ENCODE measurements around the gene SNRPE. TPM values are rescaled to one million over a fixed set of nuclear protein-coding genes. Genes with fewer than 3 reads are reported as not detected.

SNRPE gene
- total RNA-seq, 2 experiments from 2014 or later, result 167 to 209 TPM

DNA sequence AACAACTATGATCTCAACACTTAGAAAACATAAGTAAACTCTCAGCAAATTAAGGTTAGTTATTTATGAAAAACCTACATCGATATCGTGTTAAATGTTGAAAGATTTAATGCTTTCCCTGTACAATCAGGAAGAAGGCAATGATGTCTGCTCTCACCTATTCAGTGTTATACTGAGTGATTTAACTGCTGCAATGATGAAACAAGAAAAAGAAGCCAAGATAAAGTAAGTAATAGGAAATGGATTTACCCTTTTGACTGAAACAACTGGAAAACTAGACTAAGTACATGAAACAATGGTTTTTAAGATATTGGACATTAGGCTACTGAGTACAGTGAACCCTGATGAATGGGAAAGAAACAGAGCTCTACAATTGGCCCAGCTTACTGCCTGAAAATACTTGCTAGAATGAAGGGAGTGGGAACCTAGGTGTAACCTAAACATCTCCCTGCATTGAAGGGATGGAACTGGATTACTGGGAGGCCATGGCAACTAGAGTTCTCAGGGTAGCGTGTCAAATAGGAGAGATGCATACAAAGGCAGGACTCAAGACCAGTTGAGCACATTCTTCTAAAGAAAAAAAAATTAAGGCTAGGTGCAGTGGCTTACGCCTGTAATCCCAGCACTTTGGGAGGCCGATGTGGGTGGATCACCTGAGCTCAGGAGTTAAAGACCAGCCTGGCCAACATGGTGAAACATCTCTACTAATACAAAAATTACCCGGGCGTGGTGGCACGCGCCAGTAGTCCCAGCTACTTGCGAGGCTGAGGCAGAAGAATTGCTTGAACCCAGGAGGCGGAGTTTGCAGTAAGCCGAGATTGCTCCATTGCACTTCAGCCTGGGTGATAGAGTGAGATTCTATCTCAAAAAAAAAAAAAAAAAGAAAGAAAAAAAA, 37.3 kb downstream of the SNRPE start:
- no peak overlapping the region for H3K27ac Mint-ChIP-seq
- H3K36me3 Mint-ChIP-seq, result peaks cover 6% of the 10 kb centered on the region
- peaks cover 5% of the 10 kb centered on the region for H3K9me3 Mint-ChIP-seq (ENCODE audit: low read depth)
- DNase-seq (no peak), ATAC-seq (no peak)
- CTCF ChIA-PET, result interaction anchor here (0.6 to 0.7 kb wide), 3 partner anchors 16 to 162 kb away, joined by 3 read pairs; no protein-coding TSS in a partner anchor
- no peak overlapping the region for H3K4me3 Mint-ChIP-seq
- no peaks in the 10 kb centered on the region for H3K4me1 Mint-ChIP-seq
- H3K27me3 Mint-ChIP-seq, result no peaks in the 10 kb centered on the region

DNA sequence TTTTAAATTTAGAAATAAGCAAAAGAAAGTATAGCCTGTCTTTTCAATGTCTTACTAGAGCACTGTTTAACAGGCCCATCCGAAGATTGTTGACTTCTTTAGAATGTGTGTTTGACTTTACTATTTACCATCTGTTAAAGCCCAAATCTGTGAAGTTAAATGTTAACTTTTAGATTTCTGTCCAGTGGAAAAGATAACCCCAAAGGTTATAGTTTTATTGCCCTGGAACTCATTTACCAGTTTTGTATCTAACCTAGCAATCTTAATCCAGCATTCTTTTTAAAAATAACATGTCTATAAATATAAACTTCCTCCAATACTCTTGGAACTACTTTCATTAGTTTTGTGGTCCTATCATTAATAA, 37.9 kb downstream of the SNRPE start:
- H3K4me3 Mint-ChIP-seq, result no peak overlapping the region
- no peaks in the 10 kb centered on the region for H3K4me1 Mint-ChIP-seq
- H3K36me3 Mint-ChIP-seq, result peaks cover 4% of the 10 kb centered on the region
- H3K9me3 Mint-ChIP-seq (ENCODE audit: low read depth), result peaks cover 4% of the 10 kb centered on the region
- no peak overlapping the region for H3K27ac Mint-ChIP-seq
- no peak for DNase-seq
- H3K27me3 Mint-ChIP-seq, result no peaks in the 10 kb centered on the region
- ATAC-seq, result no peak
- CTCF ChIA-PET, result interaction anchor here (0.6 to 0.7 kb wide), 2 partner anchors 16 to 161 kb away, joined by 3 read pairs; no protein-coding TSS in a partner anchor

DNA sequence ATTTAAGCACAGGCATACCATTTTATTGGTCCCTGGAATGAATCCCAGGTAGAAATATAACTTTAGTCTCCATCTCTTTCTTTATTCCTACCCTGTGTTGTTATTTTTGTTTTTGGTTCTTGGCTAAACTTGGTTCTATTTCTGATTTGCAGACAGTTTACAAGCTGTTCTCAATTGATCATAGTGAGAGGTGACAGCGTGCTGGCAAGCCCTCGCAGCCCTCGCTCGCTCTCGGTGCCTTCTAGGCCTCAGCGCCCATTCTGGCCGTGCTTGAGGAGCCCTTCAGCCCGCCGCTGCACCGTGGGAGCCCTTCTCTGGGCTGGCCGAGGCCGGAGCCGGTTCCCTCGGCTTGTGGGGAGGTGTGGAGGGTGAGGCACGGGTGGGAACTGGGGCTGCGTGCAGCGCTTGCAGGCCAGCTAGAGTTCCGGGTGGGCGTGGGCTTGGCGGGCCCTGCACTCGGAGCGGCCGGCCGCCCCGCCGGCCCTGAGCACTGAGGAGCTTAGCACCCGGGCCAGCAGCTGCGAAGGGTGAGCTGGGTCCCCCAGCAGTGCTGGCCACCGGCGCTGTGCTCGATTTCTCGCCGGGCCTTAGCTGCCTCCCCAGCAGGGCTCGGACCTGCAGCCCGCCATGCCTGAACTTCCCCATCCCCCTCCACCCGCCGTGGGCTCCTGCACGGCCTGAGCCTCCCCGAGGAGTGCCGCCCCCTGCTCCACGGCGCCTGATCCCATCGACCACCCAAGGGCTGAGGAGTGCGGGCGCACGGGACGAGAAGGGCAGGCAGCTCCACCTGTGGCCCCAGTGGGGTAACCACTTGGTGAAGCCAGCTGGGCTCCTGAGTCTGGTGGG, 38.7 kb downstream of the SNRPE start:
- no peaks in the 10 kb centered on the region for H3K9me3 Mint-ChIP-seq (ENCODE audit: low read depth)
- no peaks in the 10 kb centered on the region for H3K36me3 Mint-ChIP-seq
- ATAC-seq (no peak), DNase-seq (no peak)
- H3K27me3 Mint-ChIP-seq, result no peaks in the 10 kb centered on the region
- CTCF ChIA-PET, result no interaction called here
- no peaks in the 10 kb centered on the region for H3K4me1 Mint-ChIP-seq
- H3K27ac Mint-ChIP-seq, result no peak overlapping the region
- no peak overlapping the region for H3K4me3 Mint-ChIP-seq

DNA sequence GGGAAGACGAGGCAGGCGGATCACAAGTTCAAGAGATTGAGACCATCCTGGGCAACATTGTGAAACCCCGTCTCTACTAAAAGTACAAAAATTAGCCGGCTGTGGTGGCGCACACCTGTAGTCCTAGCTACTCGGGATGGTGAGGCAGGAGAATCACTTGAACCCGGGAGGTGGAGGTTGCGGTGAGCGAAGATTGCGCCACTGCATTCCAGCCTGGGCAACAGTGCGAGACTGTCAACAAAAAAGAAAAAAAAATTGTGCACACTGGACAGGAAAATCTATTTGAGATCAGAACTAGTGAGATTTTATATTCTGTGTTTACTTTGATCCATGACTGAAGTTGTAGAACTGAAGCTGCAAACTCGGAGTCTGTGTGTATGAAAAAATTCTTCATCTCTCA, 40.2 kb downstream of the SNRPE start:
- Mint-ChIP-seq H3K4me3 (no peak overlapping the region), H3K9me3 (ENCODE audit: low read depth) (no peaks in the 10 kb centered on the region), H3K4me1 (no peaks in the 10 kb centered on the region), H3K27ac (no peak overlapping the region), H3K27me3 (peaks cover 4% of the 10 kb centered on the region), H3K36me3 (no peaks in the 10 kb centered on the region)
- DNase-seq (no peak), ATAC-seq (no peak)
- CTCF ChIA-PET, result no interaction called here

DNA sequence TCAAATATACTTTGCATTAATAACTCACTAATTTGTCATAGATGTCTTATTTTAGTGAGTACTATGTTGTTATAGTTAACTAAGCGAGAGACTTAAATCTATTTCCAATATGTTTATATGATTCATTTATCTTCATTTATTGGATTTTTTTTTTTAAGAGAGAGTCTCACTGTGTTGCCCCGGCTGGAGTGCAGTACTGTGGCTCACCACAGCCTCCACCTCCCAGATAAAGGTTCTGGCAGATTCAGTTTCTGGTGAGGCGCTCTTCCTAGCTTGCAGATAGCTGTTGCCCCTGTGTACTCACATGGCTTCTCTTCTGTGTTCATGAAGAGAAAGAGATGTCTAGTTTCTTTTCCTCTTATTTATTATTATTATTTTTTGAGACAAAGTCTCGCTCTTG, 43.9 kb downstream of the SNRPE start:
- peaks cover 4% of the 10 kb centered on the region for H3K27me3 Mint-ChIP-seq
- H3K4me3 Mint-ChIP-seq, result no peak overlapping the region
- no peaks in the 10 kb centered on the region for H3K36me3 Mint-ChIP-seq
- ATAC-seq, result no peak
- no peaks in the 10 kb centered on the region for H3K4me1 Mint-ChIP-seq
- H3K27ac Mint-ChIP-seq, result no peak overlapping the region
- no peak for DNase-seq
- H3K9me3 Mint-ChIP-seq (ENCODE audit: low read depth), result no peaks in the 10 kb centered on the region
- CTCF ChIA-PET, result no interaction called here

DNA sequence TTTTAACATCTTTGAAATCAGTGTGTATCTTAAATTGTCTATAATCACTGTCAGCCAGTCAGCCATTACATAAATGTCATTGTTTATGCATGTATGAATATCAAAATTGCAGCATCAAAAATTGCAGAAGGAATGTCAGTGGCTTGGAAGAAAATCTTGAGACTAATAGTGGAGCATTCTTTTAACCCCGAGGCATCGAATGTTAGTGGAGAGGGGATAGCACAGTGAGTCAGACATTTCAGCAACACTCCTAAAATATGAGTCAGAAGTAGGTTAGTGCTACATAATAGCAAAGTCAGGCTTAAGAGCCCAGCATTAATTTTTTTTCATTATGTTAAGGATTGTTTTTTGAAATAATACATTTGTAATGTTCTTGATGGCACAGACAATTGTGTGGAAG, 45.5 kb downstream of the SNRPE start:
- CTCF ChIA-PET, result no interaction called here
- H3K27me3 Mint-ChIP-seq, result peaks cover 7% of the 10 kb centered on the region
- DNase-seq (no peak), ATAC-seq (no peak)
- no peak overlapping the region for H3K4me3 Mint-ChIP-seq
- H3K9me3 Mint-ChIP-seq (ENCODE audit: low read depth), result no peaks in the 10 kb centered on the region
- H3K4me1 Mint-ChIP-seq, result no peaks in the 10 kb centered on the region
- H3K27ac Mint-ChIP-seq, result no peak overlapping the region
- H3K36me3 Mint-ChIP-seq, result no peaks in the 10 kb centered on the region

DNA sequence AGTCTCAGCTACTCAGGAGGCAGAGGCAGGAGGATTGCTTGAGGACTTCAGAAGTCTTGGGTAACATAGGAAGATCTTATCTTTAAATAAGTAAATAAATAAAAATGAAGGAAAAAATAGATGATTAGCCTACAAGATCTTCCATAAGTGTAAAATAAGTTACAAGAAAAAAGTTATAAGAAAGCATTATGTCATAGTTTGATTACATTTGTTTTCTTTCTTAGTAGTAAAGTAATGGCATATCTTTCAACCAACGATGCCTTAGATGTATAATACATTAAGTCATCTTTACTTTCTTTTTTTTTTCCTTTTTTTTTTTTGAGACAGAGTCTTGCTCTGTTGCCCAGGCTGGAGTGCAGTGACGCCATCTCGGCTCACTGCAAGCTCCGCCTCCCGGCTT, 46.5 kb downstream of the SNRPE start:
- Mint-ChIP-seq H3K9me3 (ENCODE audit: low read depth) (no peaks in the 10 kb centered on the region), H3K4me1 (no peaks in the 10 kb centered on the region), H3K27me3 (peaks cover 8% of the 10 kb centered on the region), H3K4me3 (no peak overlapping the region), H3K36me3 (no peaks in the 10 kb centered on the region), H3K27ac (no peak overlapping the region)
- DNase-seq (no peak), ATAC-seq (no peak)
- CTCF ChIA-PET, result no interaction called here

DNA sequence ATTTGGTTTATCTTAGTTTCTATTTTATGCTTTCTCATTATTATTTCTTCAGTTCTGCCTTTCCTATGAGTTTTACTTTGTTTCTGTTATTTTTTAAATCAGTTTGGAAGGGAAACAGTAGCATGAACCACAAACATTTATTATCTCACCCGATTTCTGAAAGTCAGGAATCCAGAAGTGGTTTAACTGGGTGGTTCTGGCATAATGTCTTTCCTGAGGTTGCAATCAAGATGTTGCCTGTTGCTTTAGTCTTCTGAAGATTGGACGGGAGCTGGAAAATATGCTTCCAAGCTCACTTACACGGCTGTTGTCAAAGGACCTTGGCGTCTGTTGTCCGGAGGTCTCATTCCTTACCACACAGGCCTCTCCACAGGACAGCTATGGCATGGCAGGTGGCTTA, 50.4 kb downstream of the SNRPE start:
- peaks cover 2% of the 10 kb centered on the region for H3K4me1 Mint-ChIP-seq
- no peak for ATAC-seq
- H3K4me3 Mint-ChIP-seq, result no peak overlapping the region
- no peaks in the 10 kb centered on the region for H3K9me3 Mint-ChIP-seq (ENCODE audit: low read depth)
- H3K36me3 Mint-ChIP-seq, result no peaks in the 10 kb centered on the region
- CTCF ChIA-PET, result no interaction called here
- H3K27ac Mint-ChIP-seq, result no peak overlapping the region
- no peak for DNase-seq
- H3K27me3 Mint-ChIP-seq, result peaks cover 8% of the 10 kb centered on the region

DNA sequence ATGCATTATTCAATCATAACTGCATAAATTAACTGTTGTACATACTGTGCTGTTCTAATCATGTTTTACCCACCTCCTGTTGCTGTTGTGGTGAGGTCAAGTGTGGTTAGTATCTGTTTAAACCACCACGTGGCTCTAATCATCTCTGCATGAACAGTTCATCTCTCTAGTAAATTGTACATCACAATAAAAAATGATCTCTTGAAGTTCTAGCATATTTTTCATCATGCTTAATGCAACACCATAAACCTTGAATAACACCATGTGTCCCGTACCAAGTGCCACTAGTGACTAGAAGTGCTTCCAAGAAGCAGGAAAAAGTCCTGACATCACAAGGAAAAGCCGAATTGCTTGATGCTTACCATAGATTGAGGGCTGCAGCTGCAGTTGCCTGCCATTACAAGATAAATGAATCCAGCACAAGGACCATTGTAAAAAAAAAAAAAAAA, 51.7 kb downstream of the SNRPE start:
- no peak for ATAC-seq
- Mint-ChIP-seq H3K27me3 (peaks cover 8% of the 10 kb centered on the region), H3K4me3 (no peak overlapping the region), H3K36me3 (no peaks in the 10 kb centered on the region), H3K9me3 (ENCODE audit: low read depth) (no peaks in the 10 kb centered on the region), H3K4me1 (peaks cover 2% of the 10 kb centered on the region), H3K27ac (no peak overlapping the region)
- CTCF ChIA-PET, result no interaction called here
- DNase-seq, result no peak

DNA sequence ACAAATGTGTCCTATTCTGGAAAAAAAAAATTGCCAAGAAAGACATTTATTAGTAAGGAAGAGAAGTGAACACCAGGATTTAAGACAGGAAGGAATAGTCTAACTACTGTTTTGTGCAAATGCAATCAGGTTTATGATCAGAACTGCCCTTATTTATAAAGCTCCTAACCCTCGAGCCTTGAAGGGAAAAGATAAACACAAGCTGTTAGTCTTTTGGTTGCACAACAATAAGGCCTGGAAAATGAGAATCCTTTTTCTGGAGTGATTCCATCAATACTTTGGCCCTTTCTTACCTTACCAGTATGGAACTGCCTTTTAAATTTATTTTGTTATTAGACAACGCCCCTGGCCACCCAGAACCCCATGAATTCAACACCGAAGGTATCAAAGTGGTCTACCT, 52.9 kb downstream of the SNRPE start:
- peaks cover 2% of the 10 kb centered on the region for H3K4me1 Mint-ChIP-seq
- no peak overlapping the region for H3K4me3 Mint-ChIP-seq
- H3K27me3 Mint-ChIP-seq, result peaks cover 8% of the 10 kb centered on the region
- CTCF ChIA-PET, result no interaction called here
- DNase-seq (no peak), ATAC-seq (no peak)
- no peaks in the 10 kb centered on the region for H3K9me3 Mint-ChIP-seq (ENCODE audit: low read depth)
- H3K27ac Mint-ChIP-seq, result no peak overlapping the region
- no peaks in the 10 kb centered on the region for H3K36me3 Mint-ChIP-seq

DNA sequence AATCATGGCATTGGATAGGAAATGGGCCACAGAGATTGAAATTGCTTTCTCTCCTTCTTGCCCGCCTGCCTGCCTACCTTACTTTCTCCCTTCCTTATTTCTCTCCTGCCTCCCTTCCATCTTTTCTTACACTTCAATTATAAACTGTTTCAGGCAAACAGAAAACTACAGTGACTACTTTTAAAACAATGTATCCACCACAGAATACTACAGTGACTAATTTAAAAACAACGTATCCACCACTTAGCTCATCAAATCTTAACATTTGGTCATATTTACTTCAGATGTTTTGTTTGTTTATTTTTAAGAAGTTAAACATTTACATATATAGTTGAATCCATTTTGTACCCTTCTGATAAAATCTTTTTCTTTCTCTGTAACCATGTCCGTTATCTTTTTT, 54.4 kb downstream of the SNRPE start:
- H3K27ac Mint-ChIP-seq, result no peak overlapping the region
- DNase-seq (no peak), ATAC-seq (no peak)
- peaks cover 8% of the 10 kb centered on the region for H3K27me3 Mint-ChIP-seq
- no peaks in the 10 kb centered on the region for H3K36me3 Mint-ChIP-seq
- H3K9me3 Mint-ChIP-seq (ENCODE audit: low read depth), result no peaks in the 10 kb centered on the region
- CTCF ChIA-PET, result no interaction called here
- H3K4me1 Mint-ChIP-seq, result peaks cover 2% of the 10 kb centered on the region
- H3K4me3 Mint-ChIP-seq, result no peak overlapping the region

DNA sequence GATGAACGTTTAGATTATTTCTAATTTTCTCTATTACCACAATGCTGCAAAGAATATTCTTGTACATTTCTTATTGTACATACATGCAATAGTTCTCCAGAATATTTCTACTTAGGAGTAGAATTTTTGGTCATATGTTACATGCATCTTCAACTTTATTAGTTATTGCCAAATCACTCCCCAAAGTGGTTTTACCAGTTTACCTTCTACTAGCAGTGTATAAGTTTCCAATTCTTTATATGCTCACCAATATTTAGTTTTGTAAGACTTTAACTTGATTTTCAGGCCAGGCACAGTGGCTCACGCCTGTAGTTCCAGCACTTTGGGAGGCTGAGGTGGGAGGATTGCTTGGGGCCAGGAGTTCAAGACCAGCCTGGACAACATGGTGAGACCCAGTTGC, 55.4 kb downstream of the SNRPE start:
- Mint-ChIP-seq H3K4me3 (no peak overlapping the region), H3K36me3 (no peaks in the 10 kb centered on the region), H3K4me1 (peaks cover 2% of the 10 kb centered on the region), H3K9me3 (ENCODE audit: low read depth) (no peaks in the 10 kb centered on the region), H3K27ac (no peak overlapping the region), H3K27me3 (peaks cover 7% of the 10 kb centered on the region)
- no peak for ATAC-seq
- CTCF ChIA-PET, result no interaction called here
- no peak for DNase-seq
